ENCODE measurements around the gene UBFD1.
"Not testable (repeated sequence)": the region's sequence is repeated elsewhere in the genome, so short reads cannot be mapped to it uniquely, and the experiment has no call there.

UBFD1 gene

GRCh38 chr16:23527961-23528643 lies 29.4 kb upstream of the UBFD1 start:
- no peak for DNase-seq

GRCh38 chr16:23528644-23529310 lies 28.8 kb upstream of the UBFD1 start:
- DNase-seq = no peak

- DNase-seq = no peak
Observed at GRCh38 chr16:23530062-23530461, 27.5 kb upstream of the UBFD1 start.

GRCh38 chr16:23532448-23532847 lies 25.1 kb upstream of the UBFD1 start:
- no peak for DNase-seq

GRCh38 chr16:23534868-23535860 lies 22.4 kb upstream of the UBFD1 start:
- no peak for DNase-seq

- no peak for DNase-seq
Observed at GRCh38 chr16:23535901-23536300, 21.6 kb upstream of the UBFD1 start.

GRCh38 chr16:23537390-23537789 lies 20.1 kb upstream of the UBFD1 start:
- no peak for DNase-seq

GRCh38 chr16:23538919-23539278 lies 18.6 kb upstream of the UBFD1 start:
- no peak for DNase-seq

- no peak for DNase-seq
Observed at GRCh38 chr16:23539984-23540816, 17.3 kb upstream of the UBFD1 start.

GRCh38 chr16:23540817-23541178 lies 16.7 kb upstream of the UBFD1 start:
- not testable (repeated sequence) for DNase-seq

GRCh38 chr16:23544436-23544835 lies 13.1 kb upstream of the UBFD1 start:
- no peak for DNase-seq

- no peak for DNase-seq
Observed at GRCh38 chr16:23549938-23550337, 7.6 kb upstream of the UBFD1 start.

- DNase-seq = no peak
Observed at GRCh38 chr16:23552161-23552560, 5.4 kb upstream of the UBFD1 start.

GRCh38 chr16:23554536-23554935 lies 3.0 kb upstream of the UBFD1 start:
- no peak for DNase-seq

GRCh38 chr16:23557779-23558702 lies 514 bp downstream of the UBFD1 start:
- no peak for DNase-seq

- no peak for DNase-seq
Observed at GRCh38 chr16:23561586-23561985, 4.1 kb downstream of the UBFD1 start.

- no peak for DNase-seq
Observed at GRCh38 chr16:23562505-23562904, 5.0 kb downstream of the UBFD1 start.

- no peak for DNase-seq
Observed at GRCh38 chr16:23563186-23563585, 5.7 kb downstream of the UBFD1 start.

- DNase-seq = no peak
Observed at GRCh38 chr16:23564575-23565363, 7.2 kb downstream of the UBFD1 start.

GRCh38 chr16:23566724-23567123 lies 9.2 kb downstream of the UBFD1 start:
- DNase-seq = no peak

- DNase-seq = no peak
Observed at GRCh38 chr16:23567602-23568001, 10.1 kb downstream of the UBFD1 start.

Measured in SW 1271 (cell line).